GM18507 (cell line): ENCODE results near the gene HINT3.
A peak's percentile ranks its signal among the peaks of the same experiment; 100 is the strongest.
"Not testable (repeated sequence)": the region's sequence is repeated elsewhere in the genome, so short reads cannot be mapped to it uniquely, and the experiment has no call there.

Source experiments
- DNase-seq: peaks from one replicate; pipeline ENCODE4 v3.0.0; 2011; ENCODE audit warnings: low read depth; ENCODE audit not compliant: insufficient read length; ENCODE audit errors: extremely low spot score
- FAIRE-seq: peaks from 2 replicates; lab custom pipeline; 2011; peaks lifted over from hg19 to GRCh38; lab: Jason Lieb, UNC

The HINT3 gene

DNA sequence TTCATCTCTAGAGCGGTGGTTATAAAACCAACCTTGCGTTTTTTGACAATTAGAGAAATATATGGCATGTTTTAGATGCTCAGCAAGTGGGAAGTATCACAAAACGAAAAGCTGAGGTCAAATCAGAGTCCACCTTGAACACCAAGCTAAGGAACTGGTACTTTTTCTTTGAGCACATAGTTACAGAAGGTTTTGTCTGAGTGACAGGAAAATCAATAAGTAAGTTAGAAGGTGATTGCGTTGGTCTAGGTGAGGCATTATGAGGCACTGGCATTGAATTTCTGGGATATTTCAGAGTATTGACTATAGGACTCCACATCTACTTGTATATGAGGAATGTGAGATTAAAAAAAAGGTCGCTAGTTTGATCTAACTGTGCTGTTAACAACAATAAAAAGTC lies 597 bp upstream of the HINT3 start:
- FAIRE-seq = no peak
- DNase-seq = no peak

DNA sequence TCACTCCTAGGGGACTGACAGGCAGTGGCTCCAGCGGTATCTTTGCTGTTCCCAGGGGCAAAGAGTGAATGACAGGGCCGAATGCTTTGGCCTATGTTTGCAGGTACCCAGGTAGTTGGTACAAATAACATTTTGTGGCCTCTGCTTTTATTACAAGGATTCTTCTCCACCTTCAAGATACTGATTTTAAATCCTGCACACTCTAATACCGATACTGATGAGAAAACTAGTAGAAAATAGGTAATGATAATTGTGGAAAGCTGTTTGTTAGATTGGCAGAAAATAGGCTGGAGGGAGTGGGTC lies 772 bp downstream of the HINT3 start:
- no peak for DNase-seq
- no peak for FAIRE-seq

DNA sequence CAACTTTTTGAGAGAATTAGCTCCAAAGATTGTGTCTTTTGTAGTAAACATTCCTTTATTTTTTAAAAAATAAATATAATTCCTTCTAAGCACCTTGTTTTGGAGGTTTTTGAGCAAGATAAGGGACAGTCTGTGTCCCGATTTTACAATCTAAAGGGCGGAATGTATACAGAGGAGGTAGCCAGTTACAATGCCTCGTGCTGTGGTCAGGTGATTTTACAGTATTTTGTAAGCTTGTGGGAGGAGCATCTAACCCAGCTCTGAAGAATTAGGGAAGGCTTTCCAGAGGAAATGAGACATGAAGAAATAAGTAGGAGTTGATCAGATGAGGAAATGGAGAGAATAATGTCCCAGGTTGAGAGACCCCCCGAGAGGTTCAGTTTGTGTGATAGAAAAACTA lies 1.3 kb downstream of the HINT3 start:
- no peak for FAIRE-seq
- no peak for DNase-seq

DNA sequence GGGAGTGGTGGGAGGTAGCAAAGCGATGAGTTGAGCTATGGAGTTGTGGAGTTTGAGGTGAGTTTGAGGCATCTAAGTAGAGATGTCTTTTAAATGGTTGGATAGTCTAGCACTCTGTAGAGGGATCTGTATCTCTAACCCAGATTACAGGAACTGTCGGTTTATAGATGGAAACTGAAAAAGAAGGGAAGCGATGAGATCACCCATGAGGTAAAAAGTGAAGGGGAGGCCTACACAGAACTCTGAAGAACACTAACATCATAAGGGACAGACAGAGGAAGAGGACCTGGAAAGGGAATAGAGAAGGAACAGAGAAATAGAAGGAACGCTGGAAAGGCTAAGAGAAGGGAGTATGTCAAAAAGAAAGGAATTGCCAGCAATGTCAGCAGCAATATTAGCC lies 2.5 kb downstream of the HINT3 start:
- DNase-seq (no peak), FAIRE-seq (no peak)

DNA sequence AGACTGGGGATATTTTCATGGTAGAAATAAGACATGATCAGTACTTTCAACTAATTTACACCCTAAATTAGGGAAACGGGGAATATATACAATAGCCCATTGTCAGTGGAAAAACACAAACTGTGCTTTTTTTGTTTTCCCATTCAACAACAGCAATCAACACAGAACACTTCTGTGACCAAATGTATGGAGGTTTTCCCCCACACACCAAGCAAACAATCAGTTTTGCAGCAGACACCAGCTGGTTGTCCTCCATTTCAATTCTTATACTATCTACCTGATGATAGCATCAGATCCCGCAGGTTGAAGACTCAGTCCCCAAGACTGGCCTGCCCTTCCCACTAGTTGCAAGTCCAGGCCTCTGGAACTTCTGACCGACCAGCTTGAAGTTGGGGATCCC lies 4.5 kb downstream of the HINT3 start:
- DNase-seq (no peak), FAIRE-seq (no peak)

DNA sequence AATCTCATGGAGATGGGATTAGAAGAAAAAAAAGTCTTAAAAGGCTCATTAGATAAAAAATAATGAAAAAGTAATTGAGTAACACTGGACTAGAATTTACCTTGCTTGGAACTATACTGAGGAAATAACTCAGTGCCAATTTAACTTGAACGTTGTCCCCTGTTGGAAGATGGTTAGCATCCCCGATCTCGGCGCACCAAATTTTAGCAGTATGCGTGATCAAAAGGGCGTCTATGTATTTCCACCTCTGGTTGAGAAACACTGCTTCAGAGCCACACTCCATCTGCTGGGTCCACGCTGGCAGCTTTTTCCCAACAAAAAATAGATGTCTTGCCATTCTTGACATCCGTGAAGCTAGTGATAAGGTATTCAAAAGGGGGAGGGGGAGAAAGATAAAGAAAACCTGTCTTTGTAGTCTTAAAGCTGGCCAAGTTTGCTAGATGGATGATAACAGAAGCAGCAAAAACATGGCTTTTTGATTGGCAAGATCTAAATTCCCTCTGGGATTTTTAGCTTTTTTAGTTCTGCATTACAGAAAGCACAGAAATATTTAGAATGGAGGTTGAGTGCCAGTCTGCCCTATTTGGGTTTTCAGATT lies 6.4 kb downstream of the HINT3 start:
- FAIRE-seq (no peak), DNase-seq (no peak)

DNA sequence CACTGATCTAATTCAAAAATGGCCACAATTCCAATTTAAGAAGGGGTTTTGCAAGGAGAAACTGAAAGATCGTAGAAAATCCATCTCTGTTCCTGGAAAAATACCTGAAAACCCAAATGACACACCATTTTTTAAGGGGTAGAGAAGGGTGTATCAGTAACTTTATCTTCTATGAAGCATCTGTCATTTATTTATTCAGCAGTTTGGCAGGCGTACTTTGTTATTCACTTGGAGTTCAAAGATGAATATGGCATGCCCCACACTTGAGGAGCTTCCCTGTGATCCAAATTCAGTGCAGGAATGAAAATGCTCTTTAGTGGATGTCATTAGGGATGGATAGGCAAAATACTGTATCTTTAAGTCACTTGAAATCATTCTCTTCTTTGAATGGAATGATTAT lies 7.2 kb downstream of the HINT3 start:
- DNase-seq (no peak), FAIRE-seq (no peak)

DNA sequence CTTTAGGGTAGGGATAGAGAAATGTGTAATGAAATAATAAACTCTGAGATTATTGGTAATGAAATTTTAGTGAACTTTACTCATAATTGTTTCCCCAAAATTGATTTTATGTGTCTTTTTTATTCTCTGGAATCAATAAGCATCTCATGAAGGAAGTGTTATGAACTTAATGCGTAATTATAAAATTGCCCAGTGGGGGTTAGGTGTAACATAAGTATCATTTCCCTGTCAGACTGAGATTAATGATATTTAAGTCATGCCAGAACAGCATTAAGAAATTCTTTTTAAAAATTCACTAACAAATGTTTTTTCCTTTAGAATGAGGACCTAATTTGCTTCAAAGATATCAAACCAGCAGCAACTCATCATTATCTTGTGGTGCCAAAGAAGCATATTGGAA lies 10.0 kb downstream of the HINT3 start:
- no peak for DNase-seq
- FAIRE-seq = peak; percentile 5

DNA sequence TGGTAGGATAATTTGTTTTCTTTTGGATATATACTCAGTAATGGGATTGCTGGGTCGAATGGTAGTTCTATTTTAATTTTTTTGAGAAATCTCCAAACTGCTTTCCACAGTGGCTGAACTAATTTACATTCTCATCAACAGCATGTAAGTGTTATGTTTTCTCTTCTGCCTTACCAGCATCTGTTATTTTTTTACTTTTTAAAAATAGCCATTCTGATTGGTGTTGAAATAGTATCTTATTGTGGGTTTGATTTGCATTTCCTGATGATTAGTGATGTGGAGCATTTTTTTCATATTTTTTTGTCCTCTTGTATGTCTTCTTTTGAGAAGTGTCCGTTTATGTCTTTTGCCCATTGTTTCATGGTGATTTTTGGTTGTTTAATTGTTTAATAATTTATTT lies 11.9 kb downstream of the HINT3 start:
- DNase-seq (no peak), FAIRE-seq (peak; percentile 67)

DNA sequence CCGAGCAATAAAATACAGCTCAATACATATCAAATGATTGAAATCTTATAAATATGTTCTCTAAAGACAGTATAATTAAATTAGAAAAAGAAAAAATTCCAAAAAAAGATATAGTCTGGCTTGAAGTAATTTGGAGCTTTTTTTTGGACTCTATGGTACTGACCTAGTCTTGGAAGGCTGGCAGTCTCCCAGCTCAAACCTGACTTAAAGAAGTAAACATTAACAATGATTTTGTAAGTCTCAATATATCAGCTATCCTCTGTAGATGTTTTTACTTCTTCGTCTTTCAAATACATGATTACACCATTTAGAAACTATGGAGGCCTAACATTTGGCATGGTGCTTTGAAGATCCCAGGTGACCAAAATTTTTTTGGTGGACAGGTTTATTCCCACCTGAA lies 14.2 kb downstream of the HINT3 start:
- FAIRE-seq (no peak), DNase-seq (no peak)

DNA sequence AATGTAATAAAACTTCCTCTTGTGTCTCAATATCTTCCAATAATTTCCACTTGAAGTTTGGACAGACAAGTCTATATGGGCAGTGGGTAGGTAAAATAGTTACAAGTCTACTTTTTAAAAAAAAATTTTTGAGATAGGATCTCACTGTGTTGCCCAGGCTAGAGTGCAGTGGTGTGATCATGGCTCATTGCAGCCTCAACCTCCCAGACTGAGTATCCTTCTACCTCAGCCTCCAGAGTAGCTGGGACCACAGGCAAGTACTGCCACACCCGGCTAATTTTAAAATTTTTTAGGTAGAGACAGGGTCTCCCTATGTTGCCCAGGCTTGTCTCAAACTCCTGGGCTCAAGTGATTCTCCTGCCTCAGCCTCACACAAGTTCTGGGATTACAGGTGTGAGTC lies 15.9 kb downstream of the HINT3 start:
- DNase-seq, FAIRE-seq: not testable (repeated sequence)

DNA sequence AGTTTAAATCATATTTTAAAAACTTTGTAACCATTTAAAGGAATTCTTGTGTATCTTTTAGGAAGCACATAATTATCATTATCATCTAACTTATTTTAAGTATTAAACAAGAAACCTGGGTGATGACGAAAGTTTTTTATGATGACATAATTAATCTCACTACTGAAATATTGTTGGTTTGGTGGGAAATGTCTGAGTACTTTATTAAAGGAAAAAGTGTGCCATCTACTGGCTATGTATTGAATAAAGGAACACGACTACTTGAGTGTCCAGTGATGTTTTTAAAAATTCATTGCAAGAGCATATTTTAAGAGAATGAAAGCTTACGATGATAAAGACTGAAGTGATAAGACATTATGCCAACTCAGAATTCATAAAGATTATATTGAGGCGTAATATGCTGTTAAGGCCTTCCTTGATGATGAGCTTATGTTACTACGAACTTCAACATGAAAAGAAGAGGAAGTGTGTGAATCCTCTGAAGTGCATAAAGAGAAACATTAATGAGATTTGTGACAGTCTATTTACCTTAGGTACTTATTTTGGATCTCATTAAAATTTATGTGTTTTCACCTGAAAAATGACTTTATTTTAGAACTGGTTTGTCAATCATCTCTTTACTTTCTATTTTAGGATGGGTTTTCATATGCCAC lies 17.8 kb downstream of the HINT3 start:
- DNase-seq (no peak), FAIRE-seq (peak; percentile 76)

DNA sequence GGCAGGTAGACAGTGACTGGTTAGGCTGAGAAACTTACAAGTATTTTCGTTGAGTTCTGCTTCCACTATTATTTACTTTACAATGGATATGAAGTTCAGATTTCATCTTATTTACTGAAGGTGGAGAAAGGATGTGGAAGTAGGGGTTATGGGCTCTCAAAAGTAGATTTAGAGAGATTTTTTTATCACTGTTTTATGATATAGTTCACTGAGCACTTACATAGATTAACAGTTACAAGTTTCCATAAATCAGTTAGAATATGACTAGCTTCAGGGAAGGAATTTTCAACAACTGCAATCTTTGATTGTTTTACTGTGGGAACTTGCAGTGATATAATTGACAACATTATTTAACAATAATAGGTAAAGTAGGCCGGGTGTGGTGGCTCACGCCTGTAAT lies 22.5 kb downstream of the HINT3 start:
- no peak for DNase-seq
- no peak for FAIRE-seq

DNA sequence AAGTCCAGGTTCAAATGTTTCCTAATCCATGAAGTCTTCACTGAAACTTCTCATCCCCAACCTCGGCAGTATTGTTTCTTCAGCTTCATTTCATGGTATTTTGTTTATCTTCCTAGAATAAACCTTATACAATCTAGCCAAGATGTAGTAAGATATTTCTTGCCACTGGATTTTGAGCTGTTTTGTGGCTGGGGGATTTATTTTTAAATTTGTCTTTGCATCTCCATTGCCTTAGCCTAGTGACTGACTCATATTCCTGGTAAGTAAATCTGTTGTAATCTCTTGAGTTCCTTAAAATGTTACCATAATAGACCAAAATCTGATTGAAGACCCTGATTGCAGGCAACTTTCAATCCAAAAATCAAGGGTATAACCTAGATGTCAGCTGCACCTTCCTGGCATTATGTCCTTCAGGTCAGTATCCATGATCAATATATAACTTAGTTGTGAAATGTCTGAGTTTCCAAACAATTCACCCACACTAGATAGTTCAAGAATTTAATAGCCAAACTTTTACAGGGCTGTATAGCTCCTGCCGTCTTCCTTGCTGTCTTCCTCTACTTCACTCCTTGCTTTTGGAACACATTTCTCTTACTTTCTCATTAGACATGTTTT lies 25.1 kb downstream of the HINT3 start:
- FAIRE-seq = no peak
- no peak for DNase-seq

DNA sequence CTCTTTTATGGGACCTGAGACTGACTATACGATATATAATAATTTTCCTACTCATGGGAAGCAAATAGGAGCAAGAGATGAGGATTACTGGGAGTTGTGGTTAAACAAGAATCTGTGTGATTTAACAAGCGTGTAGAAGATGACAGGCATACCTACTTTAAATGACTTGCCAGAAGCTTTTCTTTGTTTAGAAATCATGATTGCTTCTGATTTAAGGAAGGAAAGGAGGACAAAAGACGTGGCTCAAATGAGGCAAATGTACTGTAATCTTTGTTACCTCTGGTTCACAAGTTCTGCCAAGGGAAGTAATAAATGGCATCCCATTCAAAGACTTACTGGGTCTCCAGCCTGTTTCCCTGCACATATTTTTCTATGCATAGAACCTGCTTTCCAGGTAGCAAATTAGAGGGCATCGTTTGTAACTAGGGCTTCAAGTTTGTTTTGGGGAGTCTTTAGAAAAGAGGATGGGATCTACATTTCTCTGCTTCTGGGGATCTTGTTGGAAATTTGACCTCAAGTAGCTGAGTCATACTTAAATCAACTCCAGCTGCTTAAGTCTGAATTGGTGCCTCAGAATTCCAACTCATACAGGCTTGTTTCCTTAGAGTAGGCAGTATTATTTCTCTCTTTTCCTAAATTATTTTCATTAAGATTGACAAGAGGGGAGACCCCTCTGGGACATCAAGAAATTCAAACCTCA lies 26.8 kb downstream of the HINT3 start:
- FAIRE-seq = no peak
- no peak for DNase-seq

DNA sequence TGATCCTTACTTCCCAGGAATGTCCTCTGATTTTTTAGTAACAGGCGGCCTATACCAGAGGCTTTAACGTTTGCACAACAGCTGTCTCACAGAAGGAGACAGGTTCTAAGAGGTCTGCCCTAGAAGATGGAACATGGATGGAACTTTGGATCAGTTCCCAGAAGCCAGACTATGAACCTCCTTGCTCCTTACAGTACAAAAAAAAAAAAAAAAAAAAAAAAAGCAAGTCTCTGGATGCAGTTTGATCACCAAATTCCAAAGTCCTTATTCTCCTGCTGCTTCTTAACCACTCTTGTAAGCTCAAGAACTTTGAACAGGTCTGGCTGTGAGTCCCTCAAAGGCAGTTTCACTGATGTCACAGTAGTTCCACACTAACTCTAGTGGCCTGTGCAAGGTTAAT lies 27.7 kb downstream of the HINT3 start:
- FAIRE-seq (no peak), DNase-seq (no peak)

DNA sequence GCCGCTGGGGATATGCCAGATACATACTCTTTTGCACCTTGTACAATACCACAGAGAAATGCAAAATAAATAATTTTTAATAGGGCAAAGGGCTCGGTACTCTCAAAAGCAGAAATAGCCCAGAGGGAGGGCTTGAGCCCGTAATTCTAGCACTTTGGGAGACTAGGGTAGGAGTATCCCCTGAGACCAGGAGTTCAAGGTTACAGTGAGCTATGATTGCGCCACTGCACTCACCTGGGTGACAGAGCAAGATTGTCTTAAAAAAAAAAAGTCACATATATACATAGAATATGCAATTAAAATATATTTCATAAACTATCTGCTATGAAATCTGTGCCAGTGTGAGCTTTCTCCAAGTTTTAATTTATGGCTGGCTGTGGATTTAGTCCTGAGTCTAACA lies 29.0 kb downstream of the HINT3 start:
- no peak for FAIRE-seq
- no peak for DNase-seq

DNA sequence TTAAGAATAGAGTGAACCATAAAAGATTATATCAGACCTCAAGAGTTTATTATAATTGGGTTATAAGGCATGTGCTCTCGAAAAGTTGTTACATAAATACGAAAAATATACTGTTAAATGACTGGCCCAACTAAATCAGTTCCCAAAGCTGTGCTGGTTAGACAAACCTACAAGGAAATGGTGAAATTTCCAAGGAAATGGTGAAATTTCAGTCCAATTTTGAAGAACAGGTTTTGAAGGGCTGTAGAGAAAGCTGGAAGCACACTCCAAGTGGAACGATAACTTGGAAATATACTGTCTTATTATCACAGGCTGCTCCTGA lies 29.4 kb downstream of the HINT3 start:
- DNase-seq (no peak), FAIRE-seq (no peak)

DNA sequence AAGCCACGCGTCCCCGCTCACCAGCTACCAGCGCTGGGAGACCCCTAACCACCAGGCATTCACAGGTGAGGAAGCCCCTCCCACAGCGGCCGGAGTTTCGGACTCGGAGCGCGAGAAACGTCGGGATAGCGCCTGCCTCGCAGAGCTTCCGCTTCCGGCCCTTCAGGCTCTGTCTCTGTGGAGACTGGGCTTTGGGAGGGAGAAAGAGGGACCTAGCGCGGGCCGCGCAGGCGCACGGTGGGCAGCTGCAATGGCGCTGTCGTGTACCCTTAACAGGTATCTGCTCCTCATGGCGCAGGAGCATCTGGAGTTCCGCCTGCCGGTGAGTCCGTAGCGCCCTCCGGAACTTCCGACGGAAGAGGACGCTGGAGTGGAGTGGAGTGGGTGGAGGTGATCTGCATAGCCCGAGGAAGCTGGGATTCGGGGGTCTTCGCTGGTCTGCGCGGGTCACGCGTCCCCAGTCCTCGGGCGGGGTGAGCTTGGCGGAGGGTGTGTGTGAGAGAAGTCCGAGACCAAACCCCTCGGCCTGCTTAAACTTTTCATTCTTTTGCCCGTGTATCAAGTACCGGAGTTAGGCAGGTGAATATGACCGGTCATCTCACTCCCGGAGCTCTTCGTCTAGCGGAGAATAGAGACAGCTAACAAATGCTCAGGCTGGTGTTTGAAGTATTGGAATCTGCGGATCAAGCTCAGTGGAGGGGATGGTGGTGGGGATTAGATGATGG lies 29.9 kb downstream of the HINT3 start, which contains the start of gene TRMT11:
Gene TRMT11 (plus strand): TSS at position 240 of the 725 bp plus-strand sequence. CDS start 11 bp downstream, at position 251.
- FAIRE-seq = peak; percentile 89
- DNase-seq = peak; percentile 86

DNA sequence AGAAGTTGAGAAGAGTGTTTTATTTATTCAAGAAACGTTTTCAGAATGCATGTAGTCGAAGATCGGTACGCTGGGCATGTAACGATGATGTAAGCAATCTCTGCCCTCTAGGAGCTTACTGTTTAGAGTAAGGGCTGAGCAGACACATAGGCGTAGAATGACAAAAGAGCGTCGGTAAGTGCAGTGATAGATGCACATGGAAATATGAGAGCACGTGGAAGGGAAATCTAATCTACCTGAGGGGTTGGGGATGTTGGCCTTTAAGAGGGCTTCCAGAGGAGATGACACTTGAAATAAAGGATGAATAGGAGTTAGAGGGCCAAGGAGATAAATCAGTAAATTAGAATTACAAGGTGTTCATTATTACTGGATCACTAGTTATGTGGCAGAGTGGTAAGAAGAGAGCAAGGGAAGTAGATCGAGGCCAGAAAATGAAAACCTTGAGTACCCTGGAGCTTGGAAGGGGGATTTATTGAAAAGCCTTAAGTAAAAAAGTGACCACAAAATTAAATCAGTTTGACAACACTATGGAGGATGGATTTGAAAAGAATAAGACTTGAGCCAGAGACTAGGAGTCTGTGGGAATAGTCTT lies 30.6 kb downstream of the HINT3 start:
- peak; percentile 59 for FAIRE-seq

More for the DNA sequence above, 30.6 kb downstream of the HINT3 start:
- no peak for DNase-seq
